Neuronal stem cell (in vitro differentiated cells): ENCODE results near the gene SLC12A2.

ENCODE experiments used
- DNase-seq: peaks from one replicate; pipeline ENCODE4 v3.0.0-alpha.2; 2013; ENCODE audit warnings: low spot score
- H2AFZ ChIP-seq: one replicate; pipeline ENCODE4 v1.6.1; 2013; ENCODE audit warnings: mild to moderate bottlenecking, low read length, inconsistent platforms
- H2AK5ac ChIP-seq: 2 replicates; pipeline ENCODE4 v1.6.1; 2013; ENCODE audit warnings: low read depth, mild to moderate bottlenecking, inconsistent platforms, low read length, moderate library complexity, mixed read lengths
- H2BK120ac ChIP-seq: 2 replicates; pipeline ENCODE4 v1.6.1; 2013; ENCODE audit warnings: low read depth, mild to moderate bottlenecking, inconsistent platforms, low read length, moderate library complexity, mixed read lengths
- H2BK12ac ChIP-seq: one replicate; pipeline ENCODE4 v1.6.1; 2013; ENCODE audit warnings: low read length, inconsistent platforms
- H2BK15ac ChIP-seq: 2 replicates; pipeline ENCODE4 v1.6.1; 2013; ENCODE audit warnings: mild to moderate bottlenecking, low read length, inconsistent platforms, mixed read lengths
- H2BK5ac ChIP-seq: one replicate; pipeline ENCODE4 v1.6.1; 2013; ENCODE audit warnings: inconsistent platforms, mild to moderate bottlenecking, low read length, moderate library complexity
- H3K14ac ChIP-seq: one replicate; pipeline ENCODE4 v1.6.1; 2013; ENCODE audit warnings: low read length, inconsistent platforms
- H3K18ac ChIP-seq: 2 replicates; pipeline ENCODE4 v1.6.1; 2013; ENCODE audit warnings: low read length, inconsistent platforms
- H3K23ac ChIP-seq: 2 replicates; pipeline ENCODE4 v1.6.1; 2013; ENCODE audit warnings: low read depth, mild to moderate bottlenecking, mixed read lengths, low read length, inconsistent platforms; ENCODE audit not compliant: poor library complexity
- H3K27ac ChIP-seq: replicated peaks from 3 replicates; pipeline ENCODE4 v1.5.1; 2013; ENCODE audit warnings: low read length, inconsistent platforms
- H3K27me3 ChIP-seq, 3 experiments: 2 replicates each; pipeline ENCODE4 v1.6.1; 2013; ENCODE audit warnings: low read length in 3 of 3, mild to moderate bottlenecking in 2 of 3, inconsistent platforms in 1 of 3, low read depth in 1 of 3, mixed read lengths in 1 of 3, moderate library complexity in 1 of 3; ENCODE audit not compliant: control insufficient read depth in 3 of 3, insufficient read depth in 3 of 3
- H3K36me3 ChIP-seq, 2 donors: replicated peaks in 1 of 2; 2 replicates each; pipeline ENCODE4 v1.6.1; 2013; ENCODE audit warnings: low read length in 2 of 2; ENCODE audit not compliant: control insufficient read depth in 2 of 2, insufficient read depth in 2 of 2
- H3K4ac ChIP-seq: 2 replicates; pipeline ENCODE4 v1.6.1; 2013; ENCODE audit warnings: inconsistent platforms, mild to moderate bottlenecking, low read length, moderate library complexity
- H3K4me1 ChIP-seq, 2 donors: 1 replicate in 1 of 2; 2 replicates in 1 of 2; pipeline ENCODE4 v1.6.1; 2013; ENCODE audit warnings: low read length in 2 of 2, low read depth in 1 of 2; ENCODE audit not compliant: control insufficient read depth in 2 of 2, insufficient read depth in 1 of 2
- H3K4me2 ChIP-seq: one replicate; pipeline ENCODE4 v1.6.1; 2013; ENCODE audit warnings: mild to moderate bottlenecking, low read length, inconsistent platforms; ENCODE audit not compliant: insufficient read depth, poor library complexity, severe bottlenecking
- H3K4me3 ChIP-seq, 2 donors: 2 replicates each; pipeline ENCODE4 v1.5.1; 2013; ENCODE audit warnings: low read length in 2 of 2, mild to moderate bottlenecking in 2 of 2, inconsistent platforms in 1 of 2, moderate library complexity in 1 of 2
- H3K79me1 ChIP-seq: one replicate; pipeline ENCODE4 v1.6.1; 2013; ENCODE audit warnings: low read depth, mild to moderate bottlenecking, inconsistent platforms, low read length, moderate library complexity
- H3K9ac ChIP-seq: one replicate; pipeline ENCODE4 v1.6.1; 2013; ENCODE audit warnings: mild to moderate bottlenecking, low read depth, low read length, inconsistent platforms; ENCODE audit not compliant: poor library complexity
- H3K9me3 ChIP-seq, 2 donors: replicated peaks in 1 of 2; 2 replicates each; pipeline versions ENCODE3 to v1.6.1; 2013; ENCODE audit warnings: low read length in 2 of 2, mild to moderate bottlenecking in 2 of 2, inconsistent platforms in 1 of 2, low read depth in 1 of 2, mixed read lengths in 1 of 2, moderate library complexity in 1 of 2; ENCODE audit not compliant: control insufficient read depth in 2 of 2, insufficient read depth in 1 of 2
- H4K8ac ChIP-seq: one replicate; pipeline ENCODE4 v1.6.1; 2013; ENCODE audit warnings: low read depth, mild to moderate bottlenecking, inconsistent platforms, low read length, moderate library complexity
- H4K91ac ChIP-seq: one replicate; pipeline ENCODE4 v1.6.1; 2013; ENCODE audit warnings: low read length, low read depth, mild to moderate bottlenecking, inconsistent platforms; ENCODE audit not compliant: poor library complexity
- WGBS, 2 donors: extraction: QIAGEN DNeasy Blood & Tissue Kit; methylation state at CpG; one replicate each; pipeline ENCODE4 v1.1.7; 2013; ENCODE audit warnings: missing lambda C conversion rate in 2 of 2, mixed read lengths in 1 of 2; ENCODE audit not compliant: insufficient read length in 2 of 2, insufficient replicate concordance in 1 of 2; ENCODE audit errors: extremely low coverage in 2 of 2; 5-methylcytosine and 5-hydroxymethylcytosine counted together

SLC12A2 gene

DNA sequence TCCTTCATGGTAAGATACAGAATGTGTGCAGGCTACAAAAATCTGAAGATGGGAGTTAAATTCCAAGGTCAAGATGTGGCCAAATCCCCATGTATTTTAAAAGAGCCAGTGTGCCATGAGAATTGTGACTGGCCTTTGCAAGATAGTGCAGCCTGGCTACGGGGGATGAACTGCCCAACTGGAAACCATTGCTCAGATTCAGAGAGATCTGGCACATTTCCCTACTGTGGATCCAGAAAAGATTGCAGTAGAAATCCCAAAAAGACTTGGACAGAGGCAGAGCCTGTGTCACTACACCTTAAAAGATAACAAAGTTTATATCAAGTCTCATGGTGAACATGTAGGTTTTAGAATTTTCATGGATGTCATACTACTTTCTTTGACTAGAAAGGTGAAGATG, 26.2 kb downstream of the SLC12A2 start:
- Histone ChIP-seq H3K23ac (no peak overlapping the region), H3K79me1 (peaks cover 1% of the 10 kb centered on the region), H3K27ac (no peak overlapping the region), H2BK12ac (no peak overlapping the region), H3K9ac (no peak overlapping the region), H3K9me3 (peaks cover 0 to 4% of the 10 kb centered on the region in 2 donors), H4K8ac (no peak overlapping the region), H2BK120ac (no peak overlapping the region), H3K4me1 (no peaks in the 10 kb centered on the region), H3K27me3 (no peaks in the 10 kb centered on the region), H3K18ac (no peak overlapping the region), H2BK15ac (no peak overlapping the region), H2AFZ (no peak overlapping the region), H3K4me2 (no peak overlapping the region), H3K14ac (no peak overlapping the region), H4K91ac (no peak overlapping the region), H3K36me3 (peaks cover 0 to 26% of the 10 kb centered on the region in 2 donors), H3K4me3 (no peak overlapping the region), H2AK5ac (no peak overlapping the region), H3K4ac (no peak overlapping the region), H2BK5ac (no peak overlapping the region)
- WGBS, 2 donors, result no CpG with 5 or more reads among the region's 1 CpG
- DNase-seq, result no peak

DNA sequence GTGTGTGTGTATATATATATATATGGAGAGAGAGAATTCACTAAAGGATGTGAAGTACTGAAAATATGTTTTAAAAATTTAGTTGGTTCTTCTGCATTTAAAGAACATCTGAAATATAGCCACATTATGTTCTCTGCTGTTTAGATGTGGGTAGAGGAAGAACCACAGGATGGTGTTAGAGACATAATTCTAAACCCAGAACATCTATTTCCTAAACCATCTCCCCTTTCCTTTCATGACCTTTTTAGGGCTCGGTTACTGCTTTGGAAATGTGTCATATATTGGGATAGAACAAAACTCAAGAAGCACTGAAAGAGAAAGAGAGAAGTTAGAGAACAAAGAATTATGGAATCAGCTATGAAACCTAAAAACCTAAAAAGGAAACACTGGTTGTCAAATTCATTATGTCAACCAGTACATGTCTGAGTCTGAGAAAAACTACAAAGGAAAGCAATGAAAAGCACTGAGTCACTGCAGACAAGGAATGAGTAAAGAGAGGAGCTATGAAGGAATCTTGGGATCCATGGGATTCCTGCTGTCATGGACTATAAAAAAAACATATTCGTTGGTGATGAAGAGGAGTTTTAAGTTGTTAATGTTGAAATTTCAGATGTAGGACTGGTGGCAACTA, 28.4 kb downstream of the SLC12A2 start:
- no peak overlapping the region for H4K8ac ChIP-seq
- H3K14ac ChIP-seq, result no peak overlapping the region
- no peak overlapping the region for H2AK5ac ChIP-seq
- H2BK15ac ChIP-seq, result no peak overlapping the region
- peaks cover 0 to 48% of the 10 kb centered on the region in 2 donors for H3K36me3 ChIP-seq
- no peak overlapping the region for H3K18ac ChIP-seq
- peaks cover 0 to 7% of the 10 kb centered on the region in 2 donors for H3K9me3 ChIP-seq
- DNase-seq, result no peak
- no peak overlapping the region for H3K27ac ChIP-seq
- no peak overlapping the region for H2BK12ac ChIP-seq
- H3K4me2 ChIP-seq, result no peak overlapping the region
- H2AFZ ChIP-seq, result no peak overlapping the region
- no peaks in the 10 kb centered on the region for H3K27me3 ChIP-seq
- no peak overlapping the region for H3K9ac ChIP-seq
- H3K23ac ChIP-seq, result no peak overlapping the region
- peaks cover 1% of the 10 kb centered on the region for H3K79me1 ChIP-seq
- no peak overlapping the region for H3K4me3 ChIP-seq
- H4K91ac ChIP-seq, result no peak overlapping the region
- no CpG with 5 or more reads among the region's 2 CpGs for WGBS, 2 donors
- no peak overlapping the region for H2BK120ac ChIP-seq
- no peak overlapping the region for H3K4ac ChIP-seq
- H2BK5ac ChIP-seq, result no peak overlapping the region
- H3K4me1 ChIP-seq, result no peaks in the 10 kb centered on the region

DNA sequence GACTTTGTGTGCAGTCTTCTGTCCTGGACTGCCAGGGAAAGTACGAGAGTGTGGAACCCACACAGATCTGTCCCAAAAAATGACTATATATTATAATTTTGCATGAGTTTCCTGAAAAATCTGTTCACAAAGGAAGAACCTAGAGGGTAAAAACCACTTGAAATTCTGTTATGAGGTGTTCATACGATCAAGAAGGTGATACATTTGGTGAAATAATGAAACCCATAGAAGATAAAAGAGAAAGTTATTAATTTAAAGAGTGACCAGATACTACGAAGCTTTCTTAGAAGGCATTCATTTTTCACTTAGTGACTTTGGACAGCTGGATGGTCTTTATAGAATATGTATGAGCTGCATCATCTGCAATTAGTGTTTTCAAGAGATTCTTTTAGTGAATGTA, 32.9 kb downstream of the SLC12A2 start:
- H3K27ac ChIP-seq, result no peak overlapping the region
- no peaks in the 10 kb centered on the region for H3K4me1 ChIP-seq
- H3K9ac ChIP-seq, result no peak overlapping the region
- H4K8ac ChIP-seq, result no peak overlapping the region
- H4K91ac ChIP-seq, result no peak overlapping the region
- H3K79me1 ChIP-seq, result no peaks in the 10 kb centered on the region
- H2AK5ac ChIP-seq, result no peak overlapping the region
- no peak for DNase-seq
- H3K4ac ChIP-seq, result no peak overlapping the region
- no peaks in the 10 kb centered on the region for H3K27me3 ChIP-seq
- no peak overlapping the region for H3K4me2 ChIP-seq
- H2BK120ac ChIP-seq, result no peak overlapping the region
- H3K36me3 ChIP-seq, result peaks cover 2 to 64% of the 10 kb centered on the region in 2 donors
- H2AFZ ChIP-seq, result no peak overlapping the region
- H3K9me3 ChIP-seq, result peaks cover 0 to 23% of the 10 kb centered on the region in 2 donors
- no peak overlapping the region for H3K14ac ChIP-seq
- H2BK15ac ChIP-seq, result no peak overlapping the region
- no peak overlapping the region for H2BK5ac ChIP-seq
- no peak overlapping the region for H3K18ac ChIP-seq
- H3K4me3 ChIP-seq, result no peak overlapping the region
- H3K23ac ChIP-seq, result no peak overlapping the region
- no peak overlapping the region for H2BK12ac ChIP-seq
- WGBS, 2 donors, result no CpG with 5 or more reads among the region's 3 CpGs

DNA sequence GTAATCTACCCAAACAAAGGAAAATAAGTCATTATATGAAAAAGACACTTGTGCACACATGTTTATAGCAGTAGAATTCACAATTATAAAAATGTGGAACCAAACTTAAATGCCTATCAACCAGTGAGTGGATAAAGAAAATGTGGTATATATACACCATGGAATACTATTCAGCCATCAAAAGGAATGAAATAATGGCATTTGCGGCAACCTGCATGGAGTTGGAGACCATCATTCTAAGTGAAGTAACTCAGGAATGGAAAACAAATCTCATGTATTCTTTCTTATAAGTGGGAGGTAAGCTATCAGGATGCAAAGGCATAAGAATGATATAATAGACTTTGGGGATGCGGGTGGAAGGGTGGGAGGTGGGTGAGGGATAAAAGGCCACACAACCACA, 34.6 kb downstream of the SLC12A2 start:
- H3K23ac ChIP-seq, result no peak overlapping the region
- H2BK12ac ChIP-seq, result no peak overlapping the region
- no peaks in the 10 kb centered on the region for H3K79me1 ChIP-seq
- no peak overlapping the region for H2BK5ac ChIP-seq
- H3K27me3 ChIP-seq, result no peaks in the 10 kb centered on the region
- H3K36me3 ChIP-seq, result peaks cover 2 to 60% of the 10 kb centered on the region in 2 donors
- no peak overlapping the region for H2AFZ ChIP-seq
- H3K18ac ChIP-seq, result no peak overlapping the region
- H4K91ac ChIP-seq, result no peak overlapping the region
- H3K9me3 ChIP-seq, result peaks cover 0 to 23% of the 10 kb centered on the region in 2 donors
- H3K4me1 ChIP-seq, result no peaks in the 10 kb centered on the region
- H3K4ac ChIP-seq, result no peak overlapping the region
- H3K14ac ChIP-seq, result no peak overlapping the region
- H2AK5ac ChIP-seq, result no peak overlapping the region
- no peak overlapping the region for H2BK15ac ChIP-seq
- no peak overlapping the region for H3K4me2 ChIP-seq
- no peak overlapping the region for H4K8ac ChIP-seq
- H3K27ac ChIP-seq, result no peak overlapping the region
- H3K4me3 ChIP-seq, result no peak overlapping the region
- no peak for DNase-seq
- no peak overlapping the region for H2BK120ac ChIP-seq
- no peak overlapping the region for H3K9ac ChIP-seq
- WGBS, 2 donors, result no CpG with 5 or more reads among the region's 2 CpGs
